ENCODE data around the gene ACADSB.

ACADSB gene

DNA sequence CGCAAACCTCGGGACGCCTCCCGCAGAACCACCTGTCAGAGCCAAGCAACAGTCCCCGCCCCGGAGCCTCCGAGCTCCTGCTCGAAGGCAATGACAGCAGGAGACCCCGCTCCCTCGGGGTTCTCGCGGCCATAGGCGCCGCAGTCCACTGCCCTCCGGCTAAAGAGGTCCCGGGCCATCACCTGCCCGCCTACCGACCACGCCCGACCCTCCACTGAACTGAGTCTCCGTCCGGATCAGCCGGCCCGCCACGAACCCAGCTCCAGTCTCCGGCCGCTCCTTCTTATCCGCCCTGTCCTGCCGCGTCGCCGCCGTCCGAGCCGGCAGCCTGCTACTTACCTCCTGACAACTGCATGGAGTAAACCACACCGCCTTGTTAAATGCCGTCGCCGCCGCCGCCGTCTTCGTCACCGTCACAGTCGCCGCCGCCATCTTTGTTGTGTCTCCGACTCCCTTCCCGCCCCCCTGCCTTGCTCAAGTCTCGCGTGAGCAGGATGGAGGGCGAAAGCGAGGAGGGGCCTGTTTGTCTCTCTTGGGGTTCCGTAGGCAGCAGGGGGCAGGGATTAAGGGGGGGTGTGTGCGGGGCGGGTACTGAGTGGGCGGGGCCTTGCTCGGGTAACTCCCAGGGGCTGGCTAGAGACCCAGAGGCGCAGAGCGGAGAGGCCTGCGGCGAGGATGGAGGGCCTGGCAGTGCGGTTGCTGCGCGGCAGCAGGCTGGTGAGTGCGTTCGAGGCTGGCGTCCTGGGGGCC is at the start of gene ACADSB, which contains the start of gene IKZF5:
ACADSB (plus strand) TSS at position 652 of the 750 bp plus-strand sequence; CDS start at position 676, 24 bp downstream.
IKZF5 (minus strand) TSS at position 441 of the 750 bp plus-strand sequence. CDS start 10,170 bp downstream, outside the sequence.
- peak; percentile 95 for DNase-seq

DNA sequence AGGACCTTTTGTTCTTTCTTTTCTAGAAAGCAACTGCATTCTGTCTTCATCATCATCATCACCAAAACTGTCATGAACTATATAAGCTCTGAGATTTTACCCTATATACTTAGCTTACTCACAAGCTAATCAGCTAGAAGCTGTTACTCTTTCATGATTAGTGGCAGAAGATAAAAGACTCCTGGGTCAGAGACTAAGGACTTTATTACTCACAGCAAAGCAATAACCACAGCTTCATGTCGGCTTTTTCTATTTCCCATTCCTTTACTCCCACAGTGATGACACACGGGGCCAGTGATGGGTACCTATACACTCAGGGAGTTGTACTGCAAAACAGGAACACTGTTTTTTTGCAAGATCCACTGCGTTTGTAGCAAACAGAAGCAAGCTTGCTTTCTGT is 46.4 kb upstream of the ACADSB start:
- DNase-seq: no peak

DNA sequence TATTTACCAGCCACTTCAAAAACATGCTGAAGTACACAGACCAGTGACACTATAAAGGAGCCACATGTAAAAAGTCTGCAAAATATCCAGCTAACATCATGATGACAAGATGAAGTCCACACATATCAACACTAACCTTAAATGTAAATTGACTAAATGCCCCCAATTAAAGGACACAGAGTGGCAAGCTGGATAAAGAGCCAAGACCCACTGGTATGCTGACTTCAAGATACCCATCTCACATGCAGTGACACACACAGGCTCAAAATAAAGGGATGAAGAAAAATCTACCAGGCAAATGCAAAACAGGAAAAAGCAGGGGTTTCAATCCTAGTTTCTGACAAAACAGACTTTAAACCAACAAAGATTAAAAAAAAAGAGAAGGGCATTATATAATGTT is 41.9 kb upstream of the ACADSB start:
- DNase-seq: no peak

DNA sequence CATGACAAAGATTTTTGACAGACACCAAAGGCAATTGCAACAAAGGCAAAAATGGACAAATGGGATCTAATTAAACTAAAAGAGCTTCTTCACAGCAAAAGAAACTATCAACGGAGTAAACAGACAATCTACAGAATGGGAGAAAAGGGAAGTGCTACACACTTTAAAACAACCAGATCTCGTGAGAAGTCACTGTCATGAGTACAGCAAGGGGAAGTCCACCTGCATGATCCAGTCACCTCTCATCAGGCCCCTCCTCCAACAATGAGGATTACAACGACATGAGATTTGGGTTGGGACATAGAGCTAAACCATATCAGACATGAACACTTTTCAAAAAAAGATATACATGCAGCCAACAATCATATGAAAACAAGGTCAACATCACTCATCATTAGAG is 40.1 kb upstream of the ACADSB start:
- DNase-seq: no peak

DNA sequence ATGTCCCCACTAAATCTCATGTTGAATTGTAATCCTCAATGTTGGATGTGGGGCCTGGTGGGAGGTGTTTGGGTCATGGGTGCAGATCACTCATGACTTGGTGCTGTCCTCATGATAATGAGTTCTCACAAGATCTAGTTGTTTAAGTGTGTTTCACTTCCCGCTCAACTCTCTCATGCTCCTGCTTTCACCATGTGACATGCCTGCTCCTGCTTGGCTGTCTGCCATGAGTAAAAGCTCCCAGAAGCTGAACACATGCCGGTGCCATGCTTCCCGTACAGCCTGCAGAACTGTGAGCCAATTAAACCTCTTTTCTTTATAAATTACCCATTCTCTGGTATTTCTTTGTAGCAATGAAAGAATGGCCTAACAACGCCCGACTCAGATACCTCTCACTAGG is 34.8 kb upstream of the ACADSB start:
- DNase-seq: no peak

DNA sequence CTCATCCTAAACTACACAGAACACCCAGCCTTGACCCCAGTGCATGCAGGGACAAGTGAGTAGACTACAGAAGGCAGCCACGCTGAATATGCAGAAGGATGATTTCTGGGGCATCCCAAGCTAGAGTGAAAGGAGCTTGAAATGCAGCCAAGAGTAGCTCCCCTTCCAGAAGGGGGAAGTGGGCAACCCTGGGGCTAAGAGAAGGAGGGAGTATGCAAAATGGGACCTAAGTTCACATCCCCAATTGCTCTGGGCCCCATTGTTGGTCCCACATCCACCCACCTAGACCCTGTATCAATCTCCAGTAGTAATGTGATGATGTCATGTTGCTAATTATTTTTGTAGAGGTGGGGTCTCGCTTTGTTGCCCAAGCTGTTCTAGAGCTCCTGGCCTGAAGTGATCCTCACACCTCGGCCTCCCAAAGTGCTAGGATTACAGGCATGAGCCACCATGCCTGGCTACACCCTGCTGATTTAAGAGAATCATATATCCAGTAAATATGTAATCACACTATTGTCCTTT is 34.2 kb upstream of the ACADSB start:
- DNase-seq: no peak

DNA sequence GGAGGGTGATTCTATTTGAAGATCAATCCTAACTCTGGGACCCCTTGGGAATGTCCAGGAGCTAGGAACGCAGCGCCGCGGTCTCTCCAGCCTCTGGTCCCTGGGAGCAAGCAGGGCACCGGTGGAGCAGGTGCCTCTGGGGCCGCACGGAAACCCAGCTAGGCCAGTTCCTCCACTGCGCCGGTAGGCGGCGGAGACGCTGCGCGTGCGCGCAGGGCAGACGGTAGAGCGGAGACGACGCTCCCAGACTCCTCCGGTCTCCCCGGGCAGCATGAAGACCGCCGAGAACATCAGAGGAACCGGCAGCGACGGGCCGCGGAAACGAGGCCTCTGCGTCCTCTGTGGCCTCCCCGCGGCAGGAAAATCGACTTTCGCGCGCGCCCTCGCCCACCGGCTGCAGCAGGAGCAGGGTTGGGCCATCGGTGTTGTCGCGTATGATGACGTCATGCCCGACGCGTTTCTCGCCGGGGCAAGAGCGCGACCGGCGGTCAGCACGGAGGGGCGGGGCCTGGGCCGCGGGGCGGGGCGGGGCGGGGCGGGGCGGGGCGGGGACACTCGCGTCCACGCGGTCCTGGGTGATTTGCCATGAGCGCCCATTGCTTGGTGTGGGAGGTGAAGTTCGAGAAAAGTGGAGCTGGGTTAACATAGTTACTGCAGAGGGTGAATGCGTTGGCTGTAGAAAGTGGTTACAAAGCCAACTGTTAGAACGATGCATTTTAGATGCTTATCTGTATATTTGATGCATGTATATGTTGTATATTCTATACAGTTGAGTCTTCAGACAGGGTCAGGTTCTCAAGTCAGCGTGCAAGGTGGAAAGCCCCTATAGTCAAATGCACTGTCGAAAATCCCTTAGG is 28.4 kb upstream of the ACADSB start, which contains the start of gene PSTK:
PSTK (plus strand) TSS at position 193 of the 857 bp plus-strand sequence; CDS start at position 272, 79 bp downstream.
- peak; percentile 89 to 92 for DNase-seq

DNA sequence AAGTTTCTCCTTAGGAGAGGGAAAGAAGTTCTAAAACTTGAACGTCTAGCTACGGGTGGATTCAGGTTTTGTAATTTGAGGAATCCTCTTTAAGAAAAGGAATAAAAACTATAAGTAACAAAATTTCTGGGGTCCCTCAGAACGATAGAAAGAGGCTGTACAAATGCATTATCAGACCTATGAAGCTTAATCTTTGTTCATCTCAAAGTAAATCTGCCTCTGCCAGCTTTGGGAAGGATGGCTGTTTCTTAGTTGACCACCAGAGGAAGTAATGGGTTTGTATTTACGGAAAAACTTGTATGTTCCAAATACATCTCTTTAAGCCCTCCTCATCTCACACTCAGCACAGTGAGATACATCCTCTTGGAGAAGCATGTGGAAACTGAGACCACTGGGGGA is 27.7 kb upstream of the ACADSB start:
- no peak for DNase-seq

DNA sequence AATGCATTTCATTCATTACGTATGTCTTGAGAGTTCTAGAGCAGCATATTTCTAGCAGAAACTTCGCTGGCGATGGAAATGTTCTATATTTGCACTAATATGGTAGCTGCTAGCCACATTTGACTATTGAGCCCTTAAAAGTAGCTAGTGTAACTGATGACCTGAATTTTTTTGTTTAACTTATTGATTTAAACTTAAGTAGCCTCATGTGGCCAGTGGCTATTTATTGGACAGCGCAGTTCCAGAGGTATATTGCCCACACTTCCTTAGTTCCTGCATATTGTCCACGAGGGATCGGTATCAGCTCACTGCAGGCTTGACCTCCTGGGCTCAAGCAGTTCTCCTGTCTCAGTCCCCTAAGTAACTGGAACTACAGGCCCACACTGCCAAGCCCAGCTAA is 24.9 kb upstream of the ACADSB start:
- DNase-seq: no peak

DNA sequence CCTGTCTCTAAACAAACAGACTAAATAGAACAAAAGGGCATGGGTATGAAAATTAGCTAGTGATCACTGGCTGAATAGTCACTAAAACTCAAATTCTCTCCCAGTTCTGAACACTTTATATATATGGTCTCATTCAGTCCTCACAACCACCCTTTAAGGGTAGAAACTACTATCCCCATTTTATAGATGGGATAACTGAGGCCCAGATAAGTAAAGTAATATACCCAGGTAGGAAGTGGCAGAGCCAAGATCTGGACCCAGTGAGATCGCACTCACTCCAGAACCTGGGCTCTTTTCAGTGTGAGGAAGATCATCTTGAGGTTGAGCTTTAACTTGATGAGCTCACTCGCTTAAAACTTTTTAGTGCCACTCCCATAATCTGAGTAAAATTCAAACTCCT is 24.1 kb upstream of the ACADSB start:
- no peak for DNase-seq

DNA sequence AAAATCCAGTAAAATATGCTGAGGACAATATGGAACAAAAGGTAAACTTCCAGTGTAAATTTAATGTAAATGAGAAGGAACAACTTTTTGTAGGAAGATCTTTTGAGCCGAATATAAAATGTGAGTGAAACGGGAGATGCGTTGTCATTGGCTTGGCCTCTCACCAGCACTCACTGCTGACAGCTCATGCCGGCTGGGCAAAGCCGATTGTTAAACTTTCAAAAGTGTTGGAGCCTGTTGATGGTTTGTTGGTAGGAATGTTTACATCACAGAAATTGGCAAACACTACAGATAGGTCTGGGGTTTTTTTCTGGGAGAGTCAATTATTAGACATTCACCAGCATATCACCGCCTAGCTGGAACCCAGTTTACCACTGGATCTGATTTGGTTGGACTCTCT is 22.5 kb upstream of the ACADSB start:
- no peak for DNase-seq

DNA sequence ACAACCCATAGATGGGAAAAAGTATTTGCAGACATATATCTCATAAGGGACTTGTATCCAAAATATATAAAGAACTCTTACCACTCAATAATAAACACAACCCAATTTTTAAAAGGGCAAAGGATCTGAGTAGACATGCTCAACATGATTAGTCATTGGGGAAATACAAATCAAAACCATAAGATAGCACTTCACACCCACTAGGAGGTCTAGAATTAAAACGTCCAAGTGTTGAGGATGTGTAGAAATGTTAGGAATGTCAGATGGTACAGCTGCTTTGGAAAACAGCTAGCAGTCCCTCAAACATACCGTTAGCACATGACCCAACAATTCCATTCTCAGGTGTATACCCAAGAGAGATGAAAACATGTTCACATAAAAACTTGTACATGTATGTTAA is 20.3 kb upstream of the ACADSB start:
- DNase-seq: no peak

DNA sequence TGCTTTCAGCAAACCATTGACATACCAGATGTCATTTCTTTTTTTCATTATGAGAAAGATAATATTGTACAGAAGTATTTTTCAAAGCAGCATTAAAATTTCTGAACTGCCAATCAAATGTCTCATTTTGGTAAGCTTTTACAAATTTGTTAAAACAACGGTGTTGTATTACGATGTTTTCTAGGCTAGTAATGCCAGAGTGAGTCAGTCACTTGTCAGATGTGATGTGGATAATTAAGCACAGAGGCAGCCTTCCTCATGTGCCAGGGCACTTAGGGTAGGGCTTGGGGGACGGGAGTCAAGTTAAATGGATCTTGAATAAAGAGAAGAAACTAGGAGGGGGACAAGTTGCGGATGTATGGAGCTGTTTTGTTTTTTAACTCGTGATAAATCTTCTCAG is 18.5 kb upstream of the ACADSB start:
- no peak for DNase-seq

DNA sequence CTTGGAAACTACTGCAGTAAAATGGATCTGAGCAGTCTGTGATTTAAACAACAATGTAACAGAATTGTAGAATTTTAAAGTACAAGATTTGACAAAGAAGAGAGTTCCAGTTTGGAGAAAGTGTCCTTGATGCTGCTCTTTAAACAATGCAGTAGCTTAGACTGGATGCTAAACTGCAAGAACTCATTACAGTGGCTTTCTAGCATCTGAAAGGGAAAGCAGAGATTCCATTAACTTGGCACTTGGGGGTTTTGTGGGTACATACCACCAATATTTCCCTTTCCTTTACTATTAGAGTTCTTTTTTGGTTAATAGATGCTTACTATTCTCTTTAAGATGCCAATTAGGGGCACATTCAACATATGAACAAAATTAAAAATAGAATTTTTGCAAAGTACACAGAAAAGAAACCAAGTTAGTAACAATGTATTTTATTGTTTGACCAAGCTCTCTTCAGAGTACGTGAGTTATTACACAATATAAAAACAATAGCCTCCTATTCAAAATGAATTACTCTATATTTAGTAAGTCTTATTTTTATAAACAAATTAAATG is 16.7 kb upstream of the ACADSB start:
- no peak for DNase-seq

DNA sequence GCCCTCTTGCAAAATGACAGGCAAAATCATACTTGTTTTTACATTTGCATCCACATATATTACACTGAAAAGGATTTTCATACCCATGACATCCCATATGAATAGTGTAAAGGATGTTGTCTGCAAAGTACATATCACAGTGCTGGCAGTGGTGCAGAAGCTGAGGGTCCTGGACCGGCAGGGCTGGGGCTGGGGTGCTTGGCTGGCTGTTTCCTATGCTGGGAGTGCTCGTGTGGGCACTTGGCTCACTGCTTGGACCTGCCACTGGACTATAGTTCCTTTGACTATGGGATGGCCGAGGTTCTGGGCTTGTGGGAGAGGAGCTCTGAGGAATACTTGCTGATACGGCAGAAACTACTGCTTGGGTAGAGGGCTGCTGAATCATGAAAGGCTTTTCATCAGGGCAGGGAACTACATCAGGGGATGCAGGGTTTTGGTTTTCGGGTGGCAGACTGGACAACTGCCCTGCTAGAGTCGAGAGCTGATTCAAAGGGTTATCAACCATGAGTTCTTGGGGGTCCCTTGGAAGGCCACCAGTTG is 14.9 kb upstream of the ACADSB start:
- DNase-seq: no peak

DNA sequence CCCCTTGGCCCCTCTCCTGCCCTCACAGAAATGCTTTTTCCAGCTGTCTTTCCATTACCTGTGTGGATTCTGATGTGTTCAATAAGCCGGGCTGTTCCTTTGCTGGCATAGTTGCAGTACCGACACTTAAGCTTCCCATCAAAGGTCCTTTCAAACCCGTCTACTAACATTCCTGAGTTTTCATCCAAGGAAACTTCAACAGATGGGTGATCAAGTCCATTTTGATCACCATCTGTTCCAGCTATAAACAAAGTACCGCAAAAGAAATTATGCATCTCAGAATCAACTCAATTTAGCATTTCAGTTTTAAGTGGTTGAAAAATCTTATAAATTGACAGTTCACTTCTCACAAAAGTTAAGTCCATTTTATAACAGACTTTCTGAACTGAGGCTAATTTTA is 12.9 kb upstream of the ACADSB start:
- DNase-seq: no peak

DNA sequence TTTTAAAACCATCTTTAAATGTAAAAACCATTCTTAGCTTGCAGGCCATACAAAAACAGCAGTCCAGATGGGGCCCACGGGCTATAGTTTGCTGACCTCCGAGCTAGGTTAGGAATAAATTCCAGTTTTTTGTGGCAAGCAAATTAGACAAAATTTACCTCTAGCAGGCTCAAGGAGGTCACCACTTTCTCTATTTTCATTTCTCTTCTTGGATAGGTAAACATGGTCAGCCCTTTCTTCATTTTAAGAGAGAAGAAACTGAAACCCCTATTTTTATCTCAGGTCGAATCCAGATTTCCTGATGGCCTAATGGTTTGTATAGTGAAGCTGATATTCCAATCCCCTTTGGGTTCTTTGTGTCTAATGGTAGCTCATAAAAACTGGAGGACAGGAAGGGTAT is 10.9 kb upstream of the ACADSB start:
- no peak for DNase-seq

DNA sequence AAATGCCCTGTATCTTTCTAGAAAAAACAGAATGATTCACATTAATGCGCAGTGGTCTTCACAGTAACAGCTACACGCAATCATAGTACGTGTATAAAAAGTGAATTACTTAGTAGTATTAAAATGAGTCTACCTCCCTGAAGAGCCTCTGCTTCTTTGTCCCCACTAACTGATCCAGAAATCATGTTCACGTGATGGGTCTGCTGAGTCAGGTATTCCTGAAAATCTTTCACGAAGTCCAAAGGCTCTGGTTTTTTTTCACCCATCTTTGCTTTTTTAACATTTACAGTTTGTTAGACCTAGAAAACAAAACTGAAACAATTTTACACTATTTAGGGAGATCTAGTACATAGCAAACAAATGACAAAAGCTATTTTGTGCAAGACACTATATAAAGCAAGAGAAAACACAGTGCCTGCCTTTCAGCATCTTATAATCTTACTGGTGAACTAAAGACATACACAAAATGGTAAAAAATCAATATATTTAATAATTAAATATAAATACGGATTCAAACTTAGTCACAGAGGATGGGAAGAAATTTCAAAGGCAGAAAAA is 10.4 kb upstream of the ACADSB start:
- no peak for DNase-seq

DNA sequence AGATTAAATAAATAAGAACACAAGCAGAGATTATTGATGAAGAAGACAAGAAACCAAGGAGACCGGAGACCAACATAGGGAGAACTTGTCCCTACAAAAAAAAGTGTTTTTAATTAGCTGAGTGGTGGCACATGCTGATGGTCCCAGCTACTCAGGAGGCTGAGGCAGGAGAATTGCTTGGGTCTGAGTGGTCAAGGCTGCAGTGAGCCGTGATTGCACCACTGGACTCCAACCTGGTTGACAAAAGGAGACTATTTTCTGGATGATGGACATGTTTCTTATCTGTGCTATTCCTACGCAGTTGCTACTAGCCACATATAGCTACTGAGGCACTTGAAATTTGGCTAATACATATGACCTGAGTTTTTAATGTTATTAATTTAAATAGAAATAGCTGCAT is 9.9 kb upstream of the ACADSB start:
- DNase-seq: no peak

DNA sequence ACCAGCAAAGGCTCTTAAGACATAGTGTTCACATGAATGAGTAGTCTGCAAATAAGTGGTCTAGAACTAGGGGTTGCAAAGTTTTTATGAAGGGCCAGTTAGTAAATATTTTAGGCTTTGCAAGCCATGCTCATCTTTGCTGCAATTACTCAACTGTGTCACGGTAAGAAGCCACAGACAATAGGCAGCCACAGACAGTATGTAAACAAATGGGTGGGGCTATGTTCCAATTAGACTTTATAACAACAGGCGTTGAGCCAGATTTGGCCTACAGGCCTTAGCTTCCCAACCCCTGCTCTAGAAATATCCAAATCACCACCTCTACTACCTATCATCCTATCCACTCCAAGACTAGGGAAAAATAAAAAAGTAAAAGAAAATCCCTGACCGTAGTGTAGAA is 9.5 kb upstream of the ACADSB start:
- DNase-seq: no peak

DNA sequence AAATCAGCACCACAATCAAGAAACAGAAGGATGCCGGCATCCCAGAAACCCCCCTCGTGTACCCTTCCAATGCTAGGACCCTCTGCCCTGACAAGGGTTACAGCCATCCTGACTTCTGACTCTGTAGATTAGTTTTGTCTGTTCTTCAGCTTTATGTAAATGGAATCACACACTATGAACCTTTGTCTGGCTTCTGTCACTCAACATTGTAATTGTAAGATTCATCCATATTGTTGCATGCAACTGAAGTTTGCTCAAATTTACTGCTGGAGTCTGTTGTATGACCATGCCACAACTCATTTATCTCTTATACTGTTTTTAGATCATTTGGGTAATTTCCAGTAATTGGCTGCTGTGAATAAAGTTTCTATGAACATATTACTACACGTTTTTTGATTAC is 8.7 kb upstream of the ACADSB start:
- DNase-seq: no peak

DNA sequence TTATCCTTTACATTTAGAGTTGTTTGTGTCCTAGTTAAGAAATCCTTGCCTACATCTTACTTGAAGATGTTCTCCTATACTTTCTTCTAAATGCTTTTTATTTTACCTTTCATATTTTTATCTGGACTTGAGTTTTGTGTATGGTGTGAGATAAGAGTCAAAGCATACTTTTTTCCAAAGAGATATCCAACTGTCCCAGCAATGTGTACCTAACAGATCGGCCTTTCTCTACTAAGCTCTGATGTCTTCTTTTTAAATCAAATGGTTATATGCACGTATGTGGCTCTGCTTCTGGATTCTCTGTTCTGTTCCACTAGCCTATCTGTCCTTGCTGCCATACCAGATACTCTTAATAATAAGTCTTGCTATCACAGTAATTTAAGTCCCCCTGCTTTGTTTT is 7.4 kb upstream of the ACADSB start:
- DNase-seq: no peak

DNA sequence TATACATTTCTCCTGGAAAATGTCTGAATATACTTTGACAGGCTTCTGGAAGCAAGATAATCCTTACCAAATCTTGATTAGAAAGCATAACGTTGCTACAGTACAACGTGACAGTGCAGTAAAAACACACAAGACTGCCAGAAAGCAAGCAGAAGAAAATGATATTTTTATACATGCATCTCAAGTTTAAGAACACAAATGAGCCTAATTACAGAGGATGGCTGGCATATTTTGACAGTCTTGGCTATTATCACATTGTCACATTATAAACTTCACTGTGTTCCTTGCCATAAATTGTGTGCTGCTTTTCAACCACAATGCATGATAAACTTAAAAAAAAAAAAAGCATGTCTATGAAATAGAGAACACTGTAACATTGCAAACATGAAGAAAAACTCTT is 4.5 kb upstream of the ACADSB start:
- no peak for DNase-seq
